DMS153 treated with DMSO at 0.1 percent for 48 hours (cell line): ENCODE data around the gene PTPN14.
A peak's percentile ranks its signal among the peaks of the same experiment; 100 is the strongest.
"Not testable (repeated sequence)": the region's sequence is repeated elsewhere in the genome, so short reads cannot be mapped to it uniquely, and the experiment has no call there.

Experiments
- DNase-seq: peaks from one replicate; lab custom pipeline; 2025; ENCODE audit not compliant: unreplicated experiment; lab: John Stamatoyannopoulos, UW

The PTPN14 gene

GRCh38 chr1:214551436-214552173, at the start of gene PTPN14:
TSS of gene PTPN14 (minus strand) at chr1:214551602. CDS start at chr1:214464803, 86,799 bp downstream.
- no peak for DNase-seq

DNA sequence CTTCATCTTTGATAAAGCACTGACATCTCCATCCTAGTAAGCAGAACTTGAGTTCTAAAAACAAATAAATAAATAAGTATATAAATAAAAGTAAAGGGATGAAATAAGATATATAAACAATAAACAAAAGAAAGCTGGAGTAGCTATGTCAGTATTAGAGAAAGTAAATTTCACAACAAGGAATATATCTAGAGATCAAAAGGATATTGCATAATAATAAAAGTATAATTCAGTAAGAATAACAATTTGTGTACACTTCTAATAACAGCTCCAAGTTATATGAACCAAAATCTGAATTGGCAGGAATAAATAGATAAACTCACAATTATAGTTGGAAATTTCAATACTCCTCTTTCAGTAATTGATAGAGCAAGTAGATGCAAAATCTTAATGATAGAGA, 41.8 kb upstream of the PTPN14 start:
- DNase-seq, result no peak

- DNase-seq, result not testable (repeated sequence)
Observed at GRCh38 chr1:214591918-214592317, 40.5 kb upstream of the PTPN14 start.

GRCh38 chr1:214590696-214591095, 39.3 kb upstream of the PTPN14 start:
- DNase-seq, result no peak

- no peak for DNase-seq
Observed at GRCh38 chr1:214588963-214589597, 37.7 kb upstream of the PTPN14 start.

GRCh38 chr1:214587165-214587564, 35.8 kb upstream of the PTPN14 start:
- DNase-seq, result no peak

DNA sequence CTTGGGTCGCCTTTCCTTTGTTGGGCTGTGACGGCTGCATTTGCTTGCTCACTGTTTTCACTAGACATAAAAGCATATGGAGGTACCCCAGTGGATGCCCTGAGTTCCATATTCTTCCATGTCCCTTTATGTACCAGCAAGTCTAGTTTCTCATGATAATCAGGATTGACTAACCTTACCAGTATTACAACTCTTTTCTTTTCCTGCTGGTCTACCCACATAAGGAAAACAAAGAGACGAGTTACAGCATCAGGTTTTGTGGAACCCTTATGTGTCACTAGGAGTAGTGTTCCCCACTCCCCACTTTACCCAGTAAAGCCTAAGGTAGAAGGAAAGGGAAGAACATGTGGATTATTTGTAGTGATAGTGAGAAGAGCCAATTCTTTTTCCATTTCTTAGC, 35.2 kb upstream of the PTPN14 start:
- no peak for DNase-seq

GRCh38 chr1:214584805-214585766, 33.7 kb upstream of the PTPN14 start:
- peak; percentile 34 for DNase-seq

DNA sequence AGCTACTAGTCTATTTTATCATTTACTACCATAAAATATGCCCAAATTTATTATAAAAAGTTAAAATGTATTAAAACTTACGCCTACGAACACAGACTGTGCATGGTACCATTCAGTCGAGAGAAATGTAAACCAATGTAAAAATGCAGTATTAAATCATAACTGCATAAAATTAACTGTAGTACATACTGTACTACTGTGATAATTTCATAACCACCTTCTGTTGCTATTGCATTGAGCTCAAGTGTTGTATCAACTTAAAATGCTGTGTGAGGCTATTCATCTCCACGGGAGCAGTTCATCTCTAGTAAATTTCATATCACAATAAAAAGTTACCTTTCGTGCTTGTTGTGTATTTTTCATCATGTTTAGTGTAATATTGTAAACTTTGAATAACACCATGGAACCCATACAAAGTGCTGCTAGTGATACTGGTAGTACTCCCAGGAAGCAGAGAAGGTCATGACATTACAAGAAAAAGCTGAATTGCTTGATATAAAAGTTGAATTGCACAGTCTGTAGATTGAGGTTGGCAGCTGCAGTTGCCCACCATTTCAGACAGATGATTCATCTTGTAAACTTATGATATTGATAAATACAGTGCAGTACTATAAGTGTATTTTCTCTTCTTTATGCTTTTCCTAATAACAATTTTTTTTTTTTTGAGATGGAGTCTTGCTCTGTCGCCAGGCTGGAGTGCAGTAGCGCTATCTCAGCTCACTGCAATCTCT, 32.6 kb upstream of the PTPN14 start:
- no peak for DNase-seq

DNA sequence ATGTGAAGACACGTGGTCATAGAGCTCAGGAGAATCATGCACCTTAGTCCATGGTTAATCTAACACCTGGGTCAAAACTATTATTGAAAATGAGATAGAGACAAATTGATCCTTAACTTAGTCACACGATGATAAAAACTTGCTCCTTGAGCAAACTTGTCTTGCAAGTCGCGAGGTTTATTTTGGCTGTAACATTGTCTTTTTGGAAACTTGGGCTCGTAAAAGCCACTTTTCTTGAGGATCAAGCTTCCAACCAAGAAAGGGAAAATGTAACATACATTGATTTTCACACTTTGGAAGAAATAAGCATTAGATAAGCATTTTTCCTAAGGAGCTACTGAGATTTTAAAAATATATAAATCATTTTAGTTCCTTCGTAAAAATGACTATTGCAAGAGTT, 31.7 kb upstream of the PTPN14 start:
- DNase-seq, result no peak

DNA sequence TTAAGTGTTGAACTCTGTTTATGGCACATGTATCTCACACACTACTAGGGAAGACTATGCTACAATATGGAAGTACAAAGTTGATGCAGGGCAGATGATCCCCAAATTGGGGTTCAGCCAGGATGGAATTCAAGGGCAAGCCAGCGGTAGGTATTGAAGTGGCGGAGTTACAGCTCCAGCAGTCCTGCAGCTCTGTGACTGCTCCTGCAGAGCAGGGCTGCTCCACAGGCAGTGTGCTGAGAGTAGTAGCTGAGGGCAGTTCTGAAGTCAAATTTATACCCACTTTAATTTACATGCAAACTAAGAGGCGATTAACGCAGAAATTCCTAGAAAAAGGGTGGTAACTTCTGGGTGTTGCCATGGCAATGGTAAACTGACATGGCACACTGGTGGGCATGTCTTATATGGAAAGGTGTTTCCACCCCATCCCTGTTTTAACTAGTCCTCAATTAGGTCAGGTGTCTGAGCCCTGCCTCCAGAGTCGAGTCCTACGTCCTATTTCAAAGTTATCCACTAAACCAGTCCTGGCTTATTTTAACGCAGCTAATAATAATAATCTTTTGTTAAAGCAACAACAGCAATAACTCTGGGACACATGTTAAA, 31.0 kb upstream of the PTPN14 start:
- DNase-seq, result no peak

DNA sequence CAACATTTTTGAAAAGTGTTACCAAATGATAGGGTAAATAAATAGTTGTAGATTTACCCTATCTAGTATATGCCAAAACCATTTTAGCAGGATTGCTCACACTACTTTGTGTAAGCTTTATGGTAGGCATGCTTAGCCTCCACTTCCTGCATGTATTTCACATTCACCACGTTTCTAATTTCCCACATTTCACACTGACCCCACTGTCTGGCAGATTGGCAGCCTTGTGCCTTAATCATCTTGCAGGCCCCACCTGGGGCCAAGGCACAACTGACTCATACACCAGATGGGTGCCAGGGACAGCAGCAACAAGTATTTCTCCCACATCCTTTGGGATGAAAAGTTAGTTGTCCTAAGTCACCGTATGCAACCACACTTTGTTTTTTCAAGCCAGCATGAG, 30.4 kb upstream of the PTPN14 start:
- no peak for DNase-seq

DNA sequence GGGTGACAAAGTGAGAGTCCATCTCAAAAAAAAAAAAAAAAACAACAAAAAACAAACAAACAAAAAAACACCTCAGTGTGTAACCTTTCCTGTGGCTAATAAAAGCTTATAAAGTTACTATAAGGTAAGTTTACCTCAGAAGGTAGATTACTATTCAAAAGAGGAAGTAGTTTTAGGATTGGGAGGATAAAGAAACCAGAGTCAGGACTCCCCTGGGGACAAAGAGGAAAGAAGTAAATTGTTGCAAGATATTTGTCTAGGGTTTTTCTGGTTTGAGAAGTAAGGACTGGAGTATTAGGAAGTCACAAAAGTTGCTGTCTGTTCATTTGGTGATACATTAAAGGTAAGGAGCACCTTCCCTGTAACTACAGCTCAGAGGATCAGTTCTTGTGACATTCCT, 27.8 kb upstream of the PTPN14 start:
- no peak for DNase-seq

DNA sequence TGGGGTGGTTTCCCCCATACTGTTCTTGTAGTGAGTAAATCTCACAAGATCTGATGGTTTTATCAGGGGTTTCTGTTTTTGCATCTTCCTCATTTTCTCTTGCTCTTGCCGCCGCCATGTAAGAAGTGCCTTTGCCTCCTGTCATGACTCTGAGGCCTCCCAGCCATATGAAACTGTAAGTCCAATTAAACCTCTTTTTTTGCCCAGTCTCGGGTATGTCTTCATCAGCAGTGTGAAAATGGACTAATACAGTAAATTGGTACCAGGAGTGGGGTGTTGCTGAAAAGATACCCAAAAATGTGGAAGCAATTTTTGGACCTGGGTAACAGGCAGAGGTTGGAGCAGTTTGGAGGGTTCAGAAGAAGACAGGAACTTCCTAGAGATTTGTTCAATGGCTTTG, 24.7 kb upstream of the PTPN14 start:
- not testable (repeated sequence) for DNase-seq

DNA sequence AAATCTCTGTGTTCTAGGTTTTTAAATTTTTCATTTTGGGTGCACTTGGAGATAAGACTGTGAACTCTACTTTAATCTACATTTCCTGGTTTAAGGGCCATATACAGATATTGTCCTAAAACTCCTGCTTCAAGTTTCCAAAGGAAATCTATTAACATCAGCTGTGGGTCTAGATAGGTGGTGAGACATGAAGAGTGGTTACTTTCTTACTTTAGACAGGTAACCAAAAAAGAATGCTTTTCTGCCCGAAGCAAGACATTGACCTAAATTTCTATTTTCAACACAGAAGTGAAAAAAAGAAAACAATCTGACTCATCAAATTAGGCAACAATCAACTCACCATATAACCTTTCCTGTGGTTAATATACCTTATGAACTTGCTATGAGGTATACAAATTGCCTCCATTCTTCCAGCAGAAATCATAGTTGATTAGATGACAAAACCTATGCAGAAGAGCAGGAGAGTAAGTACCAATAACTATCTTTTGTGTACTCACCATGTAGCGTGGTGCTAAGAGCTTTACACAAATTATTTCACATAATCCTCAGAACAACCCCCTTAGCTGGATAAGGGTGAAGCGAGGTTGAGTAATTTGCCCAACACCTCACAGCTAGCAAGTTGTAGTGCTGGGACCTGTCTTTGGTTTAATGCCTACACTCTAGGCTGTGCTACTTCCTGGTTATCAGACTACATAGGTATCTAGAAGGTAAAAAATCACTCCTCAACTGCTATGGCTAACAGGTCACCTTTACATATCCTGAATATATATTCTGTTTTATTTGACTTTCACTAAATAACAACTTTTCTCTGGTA, 23.4 kb upstream of the PTPN14 start:
- no peak for DNase-seq

GRCh38 chr1:214573386-214574318, 22.2 kb upstream of the PTPN14 start:
- DNase-seq, result no peak

DNA sequence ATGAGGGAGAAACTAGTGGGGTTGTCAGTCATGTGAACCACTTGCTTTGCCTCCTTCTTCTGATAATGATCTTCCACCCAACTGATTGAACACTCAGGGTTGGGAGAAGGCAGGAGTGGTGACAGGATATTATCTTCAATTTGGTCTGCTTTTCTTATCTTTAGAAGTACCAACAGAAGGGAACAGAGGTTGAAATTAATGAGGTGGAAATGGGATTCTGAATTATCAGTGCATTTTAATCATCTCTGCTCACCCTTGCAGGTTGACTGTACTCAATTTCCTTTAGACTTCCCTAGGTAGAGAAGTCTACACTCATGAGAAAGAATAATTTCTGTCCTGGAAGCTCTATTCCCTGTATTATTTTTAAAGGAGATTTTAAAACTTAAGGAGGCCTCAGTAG, 19.9 kb upstream of the PTPN14 start:
- DNase-seq, result no peak

DNA sequence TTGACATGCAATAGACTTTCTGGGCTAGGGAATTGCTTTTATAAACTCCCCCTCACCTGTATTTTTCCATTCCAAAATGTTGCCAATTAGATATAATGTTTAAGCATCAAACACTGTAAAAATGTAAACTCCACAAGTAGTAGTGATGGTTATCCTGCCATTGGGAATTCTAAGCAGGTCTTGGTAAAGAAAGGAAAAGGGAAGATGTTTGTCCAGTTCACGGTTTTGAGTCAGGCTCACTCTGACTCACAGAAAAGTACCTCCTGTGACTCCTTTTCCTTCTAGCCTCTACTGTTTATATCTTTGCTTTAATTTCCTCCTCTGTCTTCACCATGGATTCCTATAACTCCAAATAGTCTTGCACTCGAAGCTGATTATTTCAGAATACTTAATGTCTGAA, 19.0 kb upstream of the PTPN14 start:
- no peak for DNase-seq
